ENCODE results near the gene APOBEC3H.
A peak's percentile ranks its signal among the peaks of the same experiment; 100 is the strongest.

Gene APOBEC3H

DNA sequence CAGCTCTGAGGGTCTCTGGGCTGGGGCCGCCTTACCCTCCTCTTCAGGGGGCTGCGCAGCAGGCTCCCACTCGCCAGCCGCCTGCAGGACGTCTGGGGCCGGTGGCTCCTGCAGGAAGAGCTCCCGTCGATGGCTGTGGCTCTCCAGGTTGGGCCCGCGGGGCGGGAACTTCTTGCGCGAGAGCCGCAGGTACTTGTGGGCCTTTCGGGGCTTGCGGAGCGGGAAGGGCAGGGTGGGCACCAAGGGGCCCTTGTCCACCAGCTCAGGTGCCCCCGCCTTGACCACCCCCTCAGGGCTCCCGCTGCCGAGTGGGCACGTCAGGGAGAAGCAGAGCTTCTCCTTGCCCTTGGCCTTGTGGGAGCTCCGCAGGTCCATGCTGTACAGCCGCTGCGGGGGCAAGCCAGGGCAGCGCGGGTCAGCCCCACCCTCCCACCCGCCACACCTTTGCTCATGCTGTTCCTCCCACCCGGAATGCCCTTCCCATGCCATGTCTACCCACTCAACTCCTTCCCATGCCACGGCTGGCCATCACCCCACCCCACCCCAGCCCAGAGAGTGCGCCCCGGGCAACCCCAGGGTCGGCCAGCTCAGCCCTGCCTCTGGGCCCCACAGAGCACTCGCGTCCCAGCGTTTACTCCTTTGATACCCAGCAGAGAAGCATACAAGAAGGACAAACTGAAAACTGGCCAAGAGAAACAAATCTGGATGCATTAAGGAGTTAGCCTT is 37.5 kb downstream of the APOBEC3H start:
- Histone ChIP-seq H3K9ac (ENCODE audit: low read depth in 1 of 2, low read length in 2 of 2) (no peak overlapping the region), H3K27me3 (ENCODE audit: control insufficient read depth in 1 of 2, insufficient read depth in 2 of 2, low read length in 2 of 2) (no peaks in the 10 kb centered on the region), H3K36me3 (ENCODE audit: control insufficient read depth in 1 of 2, insufficient read depth in 2 of 2, low read length in 2 of 2) (peaks cover 4 to 11% of the 10 kb centered on the region in 2 donors), H3K9me3 (ENCODE audit: control insufficient read depth in 1 of 2, low read length in 2 of 2) (no peaks in the 10 kb centered on the region), H3K4me1 (ENCODE audit: control insufficient read depth in 1 of 2, insufficient read depth in 2 of 2, low read length in 2 of 2) (peaks cover 13 to 17% of the 10 kb centered on the region in 2 donors), H3K27ac (ENCODE audit: low read depth, low read length) (no peak overlapping the region), H3K4me3 (ENCODE audit: low read depth in 1 of 2, low read length in 2 of 2) (no peak overlapping the region)

DNA sequence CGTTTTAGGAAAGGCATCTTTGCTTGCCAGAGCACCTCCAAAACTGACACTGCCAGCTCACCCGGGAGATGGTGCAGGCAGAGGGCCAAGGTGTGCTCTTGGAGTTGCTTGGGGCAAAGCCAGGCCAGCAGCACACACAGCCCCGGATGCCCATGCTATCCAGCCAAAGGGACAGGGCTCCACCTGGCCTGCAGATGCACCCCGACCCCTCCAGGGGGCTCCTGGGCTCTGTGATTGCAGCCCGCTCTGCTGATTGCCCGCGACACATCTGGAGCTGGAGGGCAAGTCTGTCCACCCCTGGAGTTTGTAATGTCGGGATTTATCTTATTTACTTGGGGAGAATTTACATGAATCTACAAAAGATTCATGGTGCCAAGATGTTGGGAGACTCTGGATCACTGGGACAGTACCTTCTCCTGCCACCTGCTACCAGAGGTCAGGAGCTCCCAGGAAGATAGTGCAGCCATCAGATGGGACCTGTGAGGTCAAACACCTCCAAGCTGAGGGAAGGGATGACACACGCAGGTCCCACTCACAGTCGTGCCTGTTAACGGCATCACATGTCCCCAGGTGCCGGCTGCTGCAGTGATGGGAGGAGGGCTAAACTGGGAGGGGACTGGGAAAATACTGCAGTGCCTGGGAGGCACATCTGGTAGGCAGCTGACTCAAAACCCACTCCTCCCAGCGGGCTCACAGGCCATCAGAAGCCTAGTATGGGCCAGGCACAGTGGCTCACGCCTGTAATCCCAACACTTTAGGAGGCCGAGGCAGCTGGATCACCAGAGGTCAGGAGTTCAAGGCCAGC is 38.2 kb downstream of the APOBEC3H start:
- Histone ChIP-seq H3K4me1 (ENCODE audit: control insufficient read depth in 1 of 2, insufficient read depth in 2 of 2, low read length in 2 of 2) (peaks cover 5 to 10% of the 10 kb centered on the region in 2 donors), H3K36me3 (ENCODE audit: control insufficient read depth in 1 of 2, insufficient read depth in 2 of 2, low read length in 2 of 2) (peaks cover 0 to 7% of the 10 kb centered on the region in 2 donors), H3K27me3 (ENCODE audit: control insufficient read depth in 1 of 2, insufficient read depth in 2 of 2, low read length in 2 of 2) (no peaks in the 10 kb centered on the region), H3K4me3 (ENCODE audit: low read depth in 1 of 2, low read length in 2 of 2) (no peak overlapping the region), H3K9me3 (ENCODE audit: control insufficient read depth in 1 of 2, low read length in 2 of 2) (no peaks in the 10 kb centered on the region), H3K9ac (ENCODE audit: low read depth in 1 of 2, low read length in 2 of 2) (no peak overlapping the region), H3K27ac (ENCODE audit: low read depth, low read length) (no peak overlapping the region)

DNA sequence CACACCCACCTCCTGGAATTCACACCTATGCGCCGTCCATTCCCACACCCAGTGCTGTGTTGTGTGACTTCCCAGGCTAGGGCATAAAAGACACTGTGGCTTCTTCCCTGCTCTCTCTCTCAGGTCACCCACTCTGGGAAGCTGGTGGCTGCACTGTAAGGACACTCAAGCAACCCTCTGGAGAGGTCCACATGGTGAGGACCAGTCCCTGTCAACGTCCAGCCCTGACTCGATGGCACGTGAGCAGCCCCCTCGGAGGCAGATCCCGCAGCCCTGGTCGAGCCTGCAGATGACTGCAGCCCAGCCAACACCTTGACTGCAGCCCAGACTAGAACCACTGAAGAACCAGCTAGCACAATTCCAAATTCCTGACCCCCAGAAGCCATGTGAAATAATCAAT is 39.3 kb downstream of the APOBEC3H start:
- Histone ChIP-seq H3K27ac (ENCODE audit: low read depth, low read length) (no peak overlapping the region), H3K4me1 (ENCODE audit: control insufficient read depth in 1 of 2, insufficient read depth in 2 of 2, low read length in 2 of 2) (peaks cover 2 to 9% of the 10 kb centered on the region in 2 donors), H3K9ac (ENCODE audit: low read depth in 1 of 2, low read length in 2 of 2) (no peak overlapping the region), H3K4me3 (ENCODE audit: low read depth in 1 of 2, low read length in 2 of 2) (no peak overlapping the region), H3K27me3 (ENCODE audit: control insufficient read depth in 1 of 2, insufficient read depth in 2 of 2, low read length in 2 of 2) (no peaks in the 10 kb centered on the region), H3K36me3 (ENCODE audit: control insufficient read depth in 1 of 2, insufficient read depth in 2 of 2, low read length in 2 of 2) (peaks cover 0 to 7% of the 10 kb centered on the region in 2 donors), H3K9me3 (ENCODE audit: control insufficient read depth in 1 of 2, low read length in 2 of 2) (no peaks in the 10 kb centered on the region)

DNA sequence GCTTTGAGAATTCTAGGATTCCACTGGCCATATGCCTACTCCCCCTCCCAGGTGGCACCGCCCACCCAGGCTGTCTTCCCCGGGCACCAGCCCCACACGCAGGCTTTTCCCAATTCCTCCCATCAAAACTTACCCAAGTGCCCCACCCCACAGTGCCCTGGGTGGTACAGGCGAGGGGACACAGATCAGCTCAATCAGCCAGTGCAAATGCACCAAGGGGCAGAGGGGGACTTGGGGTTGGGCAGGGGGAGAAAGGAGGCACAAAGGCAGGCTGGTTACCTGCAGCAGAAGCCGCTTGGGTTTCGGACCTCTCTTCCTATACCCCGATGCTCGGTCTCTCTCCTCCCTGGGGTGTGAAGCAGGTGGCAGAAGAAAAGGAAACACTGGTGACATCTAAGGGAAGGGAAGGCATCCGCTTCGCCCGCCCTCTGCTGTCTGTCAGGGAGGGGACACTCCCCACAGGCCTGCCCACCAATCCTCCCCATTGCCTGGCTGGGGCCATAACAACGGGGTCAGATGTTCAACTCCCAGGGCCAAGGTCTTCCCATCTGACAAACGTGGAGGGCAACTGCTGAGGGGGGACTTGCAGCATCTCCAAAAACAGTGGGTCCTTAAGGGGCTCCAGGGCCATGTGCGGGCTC is 41.4 kb downstream of the APOBEC3H start:
- H3K9me3 ChIP-seq (ENCODE audit: control insufficient read depth in 1 of 2, low read length in 2 of 2): no peaks in the 10 kb centered on the region
- H3K27ac ChIP-seq (ENCODE audit: low read depth, low read length): no peak overlapping the region
- H3K9ac ChIP-seq (ENCODE audit: low read depth in 1 of 2, low read length in 2 of 2): no peak overlapping the region
- no peaks in the 10 kb centered on the region for H3K36me3 ChIP-seq (ENCODE audit: control insufficient read depth in 1 of 2, insufficient read depth in 2 of 2, low read length in 2 of 2)
- H3K4me3 ChIP-seq (ENCODE audit: low read depth in 1 of 2, low read length in 2 of 2): no peak overlapping the region
- no peaks in the 10 kb centered on the region for H3K4me1 ChIP-seq (ENCODE audit: control insufficient read depth in 1 of 2, insufficient read depth in 2 of 2, low read length in 2 of 2)
- H3K27me3 ChIP-seq (ENCODE audit: control insufficient read depth in 1 of 2, insufficient read depth in 2 of 2, low read length in 2 of 2): no peaks in the 10 kb centered on the region

DNA sequence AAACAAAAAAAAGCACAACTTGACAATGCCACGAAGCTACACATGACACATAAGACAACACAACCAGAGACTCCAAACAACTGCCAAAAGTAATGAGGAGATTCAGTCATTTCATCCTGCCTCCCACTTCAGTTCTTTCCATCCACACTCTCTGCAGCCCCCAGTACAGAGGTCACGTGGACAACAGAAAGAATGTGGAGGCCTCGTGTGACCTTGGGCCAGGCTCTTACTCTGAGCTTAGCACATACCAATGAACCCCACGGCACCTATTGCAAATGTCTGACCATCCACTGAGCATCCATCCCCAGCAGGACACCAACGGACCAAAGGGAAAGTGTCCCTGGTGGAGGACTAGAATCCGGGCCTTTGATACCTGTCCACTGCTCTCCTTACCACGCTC is 42.9 kb downstream of the APOBEC3H start:
- H3K4me1 ChIP-seq (ENCODE audit: control insufficient read depth in 1 of 2, insufficient read depth in 2 of 2, low read length in 2 of 2): peaks cover 8 to 13% of the 10 kb centered on the region in 2 donors
- H3K4me3 ChIP-seq (ENCODE audit: low read depth in 1 of 2, low read length in 2 of 2): no peak overlapping the region
- H3K9me3 ChIP-seq (ENCODE audit: control insufficient read depth in 1 of 2, low read length in 2 of 2): no peaks in the 10 kb centered on the region
- no peaks in the 10 kb centered on the region for H3K27me3 ChIP-seq (ENCODE audit: control insufficient read depth in 1 of 2, insufficient read depth in 2 of 2, low read length in 2 of 2)
- H3K27ac ChIP-seq (ENCODE audit: low read depth, low read length): no peak overlapping the region
- no peaks in the 10 kb centered on the region for H3K36me3 ChIP-seq (ENCODE audit: control insufficient read depth in 1 of 2, insufficient read depth in 2 of 2, low read length in 2 of 2)
- no peak overlapping the region for H3K9ac ChIP-seq (ENCODE audit: low read depth in 1 of 2, low read length in 2 of 2)

DNA sequence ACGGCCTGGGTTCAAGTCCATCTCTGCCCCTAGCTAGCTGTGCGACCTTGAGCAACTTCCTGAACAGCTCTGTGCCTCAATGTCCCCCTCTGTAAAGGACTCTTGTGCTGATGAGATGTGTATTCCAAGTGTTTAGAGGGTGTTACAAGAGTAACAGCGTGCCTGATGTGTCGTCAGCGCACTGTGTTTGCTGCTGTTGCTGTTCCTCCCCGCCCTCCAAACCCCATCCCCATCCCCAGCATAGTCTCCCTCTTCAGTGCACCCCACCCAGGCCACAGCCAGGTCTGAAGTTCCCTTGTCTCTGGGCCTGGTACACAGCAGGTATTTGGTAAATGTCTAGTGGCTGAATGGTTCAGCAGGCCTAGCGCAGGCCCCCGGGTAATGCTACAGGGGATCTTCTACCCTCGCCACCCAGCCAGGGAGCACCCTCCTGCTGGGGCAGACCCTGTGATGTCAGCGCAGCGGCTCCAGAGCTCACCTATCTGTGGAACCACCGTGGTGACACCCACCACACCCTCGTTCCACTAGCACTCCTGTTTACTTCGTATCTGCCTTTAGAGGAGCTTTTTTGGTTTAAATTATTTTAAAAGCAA is 45.1 kb downstream of the APOBEC3H start:
- Histone ChIP-seq H3K4me1 (ENCODE audit: control insufficient read depth in 1 of 2, insufficient read depth in 2 of 2, low read length in 2 of 2) (peaks cover 17 to 23% of the 10 kb centered on the region in 2 donors), H3K9me3 (ENCODE audit: control insufficient read depth in 1 of 2, low read length in 2 of 2) (no peaks in the 10 kb centered on the region), H3K27ac (ENCODE audit: low read depth, low read length) (no peak overlapping the region), H3K27me3 (ENCODE audit: control insufficient read depth in 1 of 2, insufficient read depth in 2 of 2, low read length in 2 of 2) (no peaks in the 10 kb centered on the region), H3K36me3 (ENCODE audit: control insufficient read depth in 1 of 2, insufficient read depth in 2 of 2, low read length in 2 of 2) (no peaks in the 10 kb centered on the region), H3K9ac (ENCODE audit: low read depth in 1 of 2, low read length in 2 of 2) (no peak overlapping the region), H3K4me3 (ENCODE audit: low read depth in 1 of 2, low read length in 2 of 2) (no peak overlapping the region)

DNA sequence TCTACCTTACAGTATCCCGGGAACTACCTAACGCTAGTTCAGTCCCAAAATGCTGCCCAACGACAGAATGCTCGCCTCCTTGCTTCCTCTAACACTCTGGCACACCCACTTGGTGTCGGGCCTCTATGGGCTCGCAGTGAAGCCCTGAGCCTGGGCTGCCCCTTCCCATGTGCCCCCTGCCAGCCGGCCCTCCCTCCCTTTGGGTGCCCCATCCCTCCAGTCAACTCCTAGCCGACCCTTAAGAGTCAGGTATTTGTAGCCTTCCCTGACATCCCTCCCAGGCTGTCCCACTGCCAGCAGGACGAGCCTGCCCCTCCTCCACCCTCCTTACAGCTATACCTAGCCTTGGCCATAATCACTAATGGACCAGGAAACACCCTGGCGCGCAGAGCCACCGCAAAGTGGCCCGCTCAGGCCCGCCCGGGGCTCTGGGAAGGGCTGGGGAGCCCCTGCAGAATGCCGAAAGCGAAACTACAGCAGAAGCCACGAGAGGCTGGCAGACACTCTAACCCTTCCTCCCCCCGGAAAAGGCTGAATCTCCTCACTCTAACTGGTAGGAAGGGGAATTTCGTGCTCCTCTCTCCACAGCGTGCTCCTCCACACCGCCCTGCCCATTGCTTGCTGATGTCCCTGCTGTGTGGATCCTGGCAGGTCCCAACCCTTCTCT is 47.2 kb downstream of the APOBEC3H start:
- Histone ChIP-seq H3K36me3 (ENCODE audit: control insufficient read depth in 1 of 2, insufficient read depth in 2 of 2, low read length in 2 of 2) (peaks cover 3% of the 10 kb centered on the region in 2 donors), H3K4me1 (ENCODE audit: control insufficient read depth in 1 of 2, insufficient read depth in 2 of 2, low read length in 2 of 2) (peaks cover 33 to 39% of the 10 kb centered on the region in 2 donors), H3K27ac (ENCODE audit: low read depth, low read length) (peak overlapping the region; percentile 76), H3K9ac (ENCODE audit: low read depth in 1 of 2, low read length in 2 of 2) (peak overlapping the region; percentile 73 to 94), H3K27me3 (ENCODE audit: control insufficient read depth in 1 of 2, insufficient read depth in 2 of 2, low read length in 2 of 2) (no peaks in the 10 kb centered on the region), H3K4me3 (ENCODE audit: low read depth in 1 of 2, low read length in 2 of 2) (peak overlapping the region; percentile 88 to 95), H3K9me3 (ENCODE audit: control insufficient read depth in 1 of 2, low read length in 2 of 2) (no peaks in the 10 kb centered on the region)

DNA sequence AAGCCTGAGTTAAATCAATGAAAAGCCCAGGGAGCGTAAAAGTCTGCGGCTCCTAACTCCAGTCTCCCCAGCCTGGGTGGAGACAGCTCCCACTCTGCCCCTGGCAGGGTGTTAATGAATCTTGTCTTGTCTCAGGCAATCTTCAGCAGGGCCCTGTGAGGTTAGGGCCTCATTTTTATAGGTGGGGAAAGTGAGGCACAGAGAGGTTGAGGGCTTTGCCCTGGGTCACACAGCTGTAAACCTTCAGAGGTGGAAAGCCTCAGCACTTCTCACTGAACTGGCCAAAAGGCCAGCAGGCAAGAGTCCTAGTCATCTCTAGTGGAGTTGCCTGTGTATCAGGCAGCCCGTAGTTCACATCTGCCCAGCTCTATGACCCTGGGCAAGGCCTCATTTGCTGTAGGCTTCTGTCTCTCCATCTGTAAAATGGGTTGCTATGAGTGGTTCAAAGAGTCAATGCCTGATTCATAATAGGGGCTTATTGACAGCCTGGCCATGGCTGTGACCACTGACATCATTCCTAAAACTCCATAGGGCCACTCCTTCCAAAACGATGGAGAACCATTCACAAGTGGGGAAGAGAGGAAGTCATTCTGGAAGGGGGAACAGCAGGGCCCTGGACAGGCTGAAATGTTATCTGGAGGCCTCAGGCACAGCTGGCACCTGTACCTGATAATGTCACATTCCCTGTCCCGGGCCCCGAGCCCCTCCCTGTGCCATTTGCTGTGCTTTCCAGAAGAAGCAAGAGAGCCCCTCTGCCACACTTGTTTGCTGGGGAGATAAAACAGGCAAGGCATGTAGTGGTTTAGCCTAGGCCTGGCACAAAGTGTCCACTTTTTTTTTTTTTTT is 49.4 kb downstream of the APOBEC3H start:
- H3K4me1 ChIP-seq (ENCODE audit: control insufficient read depth in 1 of 2, insufficient read depth in 2 of 2, low read length in 2 of 2): peaks cover 43 to 55% of the 10 kb centered on the region in 2 donors
- H3K4me3 ChIP-seq (ENCODE audit: low read depth in 1 of 2, low read length in 2 of 2): peak overlapping the region; percentile 66 to 67
- no peaks in the 10 kb centered on the region for H3K27me3 ChIP-seq (ENCODE audit: control insufficient read depth in 1 of 2, insufficient read depth in 2 of 2, low read length in 2 of 2)
- H3K27ac ChIP-seq (ENCODE audit: low read depth, low read length): peak overlapping the region; percentile 91
- H3K9me3 ChIP-seq (ENCODE audit: control insufficient read depth in 1 of 2, low read length in 2 of 2): no peaks in the 10 kb centered on the region
- H3K36me3 ChIP-seq (ENCODE audit: control insufficient read depth in 1 of 2, insufficient read depth in 2 of 2, low read length in 2 of 2): peaks cover 6 to 8% of the 10 kb centered on the region in 2 donors
- peak overlapping the region; percentile 70 to 77 for H3K9ac ChIP-seq (ENCODE audit: low read depth in 1 of 2, low read length in 2 of 2)

All from duodenal mucosa (tissue), 2 donors.